GM18502 (cell line): ENCODE results near the gene GSTM1.
A peak's percentile ranks its signal among the peaks of the same experiment; 100 is the strongest.

ENCODE experiments used
- ATAC-seq: cut with Tn5 transposase; IDR thresholded peaks from one replicate; pipeline ENCODE4 v1.9.1; 2021; ENCODE audit warnings: mild to moderate bottlenecking; ENCODE audit not compliant: unreplicated experiment, poor library complexity

Gene GSTM1

DNA sequence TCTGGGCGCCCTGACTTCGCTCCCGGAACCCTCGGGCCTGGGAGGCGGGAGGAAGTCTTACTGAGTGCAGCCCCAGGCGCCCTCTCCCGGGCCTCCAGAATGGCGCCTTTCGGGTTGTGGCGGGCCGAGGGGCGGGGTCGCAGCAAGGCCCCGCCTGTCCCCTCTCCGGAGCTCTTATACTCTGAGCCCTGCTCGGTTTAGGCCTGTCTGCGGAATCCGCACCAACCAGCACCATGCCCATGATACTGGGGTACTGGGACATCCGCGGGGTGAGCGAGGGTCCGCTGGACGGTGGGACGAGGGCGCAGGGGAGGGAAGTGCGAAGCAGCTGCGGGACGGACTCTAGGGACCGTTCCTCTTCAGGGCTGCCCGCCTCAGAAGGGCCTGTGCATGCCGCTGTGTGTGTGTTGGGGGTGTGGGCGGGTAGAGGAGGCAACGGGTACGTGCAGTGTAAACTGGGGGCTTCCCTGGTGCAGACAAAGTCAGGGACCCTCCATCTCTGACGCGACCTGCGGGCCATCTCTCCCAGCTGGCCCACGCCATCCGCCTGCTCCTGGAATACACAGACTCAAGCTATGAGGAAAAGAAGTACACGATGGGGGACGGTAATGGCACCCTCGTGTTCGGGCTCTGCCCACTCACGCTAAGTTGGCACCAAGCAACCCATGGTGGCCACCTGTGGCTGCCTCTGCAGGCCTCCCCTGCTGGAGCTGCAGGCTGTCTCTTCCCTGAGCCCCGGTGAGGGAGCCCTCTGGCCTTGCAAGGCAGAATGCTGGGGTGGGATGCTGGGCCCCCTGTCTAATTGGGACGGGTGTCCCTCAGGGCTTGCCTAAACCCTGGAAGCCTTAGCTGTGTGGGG lies at the start of gene GSTM1:
GSTM1 (plus strand) TSS at position 177 of the 859 bp plus-strand sequence; CDS start at position 234, 57 bp downstream.
- peak; percentile 96 for ATAC-seq

DNA sequence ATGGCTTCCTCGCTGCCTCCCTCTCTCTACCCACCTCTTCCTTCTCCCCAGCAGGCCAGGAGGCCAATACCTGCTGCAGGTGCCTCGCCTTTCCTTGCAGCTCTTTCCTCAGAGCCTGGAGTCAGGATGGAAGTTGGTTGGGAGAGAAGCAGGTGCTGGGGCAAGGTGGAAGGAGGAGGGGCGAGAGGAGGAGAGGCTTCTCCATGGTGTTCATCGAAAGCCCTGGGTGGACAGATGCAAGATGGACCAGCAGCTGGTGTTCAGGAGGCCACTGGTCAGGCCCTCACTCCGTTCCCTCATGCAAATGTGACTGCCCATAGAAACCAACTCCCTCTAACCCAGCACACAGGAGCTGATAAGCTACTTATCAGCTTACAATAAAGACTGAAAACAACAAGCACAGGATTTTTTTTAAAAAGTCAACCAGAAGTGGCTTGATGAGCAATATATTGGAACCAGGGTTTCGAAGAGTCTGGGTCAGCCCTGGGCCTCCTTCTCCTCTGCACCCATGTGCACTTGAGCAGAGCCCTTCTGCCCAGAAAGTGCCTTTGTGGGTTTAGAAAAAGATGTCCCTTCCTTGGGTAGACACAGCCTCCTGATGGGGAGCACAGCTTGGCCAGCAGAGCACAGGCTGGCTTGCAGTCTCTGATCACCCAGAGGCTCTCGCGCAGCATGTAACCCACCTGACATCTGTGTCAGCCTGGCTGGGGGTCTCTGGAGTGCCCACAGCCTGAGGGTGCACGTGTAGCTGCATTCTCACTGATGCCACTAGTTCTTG lies 48.4 kb upstream of the GSTM1 start:
- no peak for ATAC-seq

DNA sequence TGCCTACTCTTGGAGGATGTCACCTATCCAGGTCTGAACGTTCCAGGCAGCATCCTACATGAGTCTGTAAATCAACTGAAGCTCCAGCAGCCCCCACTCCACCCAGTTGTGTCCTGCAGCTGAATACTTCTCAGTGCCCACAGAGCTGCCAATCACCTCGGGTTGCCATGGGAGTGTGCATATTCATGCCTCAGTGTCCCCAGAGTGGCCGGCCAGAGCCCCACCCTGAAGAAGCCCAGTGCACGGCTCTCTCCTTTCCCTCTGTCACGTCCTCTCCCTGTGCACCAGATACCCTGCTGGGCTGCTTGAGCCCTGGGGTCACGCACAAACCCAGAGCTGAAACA lies 47.8 kb upstream of the GSTM1 start:
- ATAC-seq = no peak

DNA sequence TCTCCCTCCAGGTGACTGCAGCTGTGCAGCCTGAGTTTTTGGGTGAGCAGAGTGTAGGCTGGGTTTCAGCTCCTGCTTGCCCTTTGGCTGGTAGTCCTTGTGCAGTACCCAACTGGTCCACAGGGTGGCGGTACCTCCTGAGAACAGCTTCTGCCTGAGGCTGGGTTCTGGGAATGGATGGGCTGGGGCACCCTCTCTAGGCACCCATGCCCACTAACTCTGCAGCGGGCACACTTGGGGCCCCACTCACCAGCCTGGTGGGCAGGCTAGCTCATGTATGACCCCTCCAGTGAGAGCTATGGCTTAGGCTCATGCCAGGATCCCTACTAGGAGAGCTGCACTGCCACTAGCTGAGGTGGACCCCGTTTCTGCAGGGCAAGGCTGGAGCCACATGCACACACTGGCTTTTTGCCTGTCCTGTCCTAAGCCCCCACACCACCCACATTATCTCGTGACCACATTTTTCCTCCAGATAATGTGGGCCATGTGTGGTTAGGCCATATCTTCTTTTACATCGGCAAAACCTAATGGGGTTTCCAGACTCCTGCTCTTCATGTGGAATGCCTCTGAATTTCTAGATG lies 47.2 kb upstream of the GSTM1 start:
- ATAC-seq = peak; percentile 52

DNA sequence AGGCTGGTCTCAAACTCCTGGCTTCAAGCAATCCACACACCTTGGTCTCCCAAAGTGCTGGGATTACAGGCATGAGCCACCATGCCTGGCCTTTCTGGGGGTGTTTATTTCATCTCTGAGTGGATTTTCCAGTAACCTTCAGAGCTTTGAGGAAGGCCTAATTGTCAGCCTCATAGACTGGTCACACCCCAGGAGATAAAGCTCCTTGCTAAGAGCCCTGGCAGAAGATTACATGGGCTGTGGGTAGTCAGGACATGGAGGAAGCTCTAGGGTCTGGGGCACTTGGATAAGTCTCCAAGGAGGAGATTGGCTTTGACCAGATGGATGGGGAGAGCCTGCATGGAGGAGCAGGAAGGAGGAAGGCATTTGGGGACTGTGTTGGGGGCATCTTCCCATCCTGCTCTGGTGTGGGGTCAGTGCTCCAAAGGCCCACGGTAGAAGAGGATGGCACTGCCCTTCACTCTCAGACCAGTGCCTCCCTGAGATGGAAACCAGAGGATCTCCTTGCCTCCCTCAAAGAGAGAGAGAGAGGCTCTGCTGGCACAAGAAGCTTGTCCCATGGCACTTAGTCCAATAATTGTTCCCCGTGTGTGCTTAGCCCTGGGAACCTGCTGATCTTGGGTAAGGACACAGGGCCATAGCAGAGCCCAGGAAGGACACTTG lies 46.4 kb upstream of the GSTM1 start:
- ATAC-seq = no peak

DNA sequence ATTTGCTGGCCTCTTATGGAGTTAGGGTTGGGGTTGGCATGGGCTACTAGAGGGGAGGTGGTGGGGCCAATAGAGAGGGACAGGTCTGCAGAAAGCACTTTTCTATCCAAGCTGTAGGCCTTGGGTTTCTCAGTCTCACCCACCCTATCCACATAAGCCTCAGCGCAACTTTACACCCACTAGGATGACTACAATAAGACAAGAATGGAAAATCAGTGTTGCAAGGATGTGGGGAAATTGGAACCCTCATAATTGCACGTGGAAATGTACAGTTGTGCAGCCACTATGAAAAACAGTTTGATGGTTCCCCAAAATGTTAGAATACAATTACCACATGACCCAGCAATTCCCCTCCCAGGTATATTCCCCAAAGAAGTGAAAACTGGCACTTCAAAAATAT lies 45.8 kb upstream of the GSTM1 start:
- no peak for ATAC-seq

DNA sequence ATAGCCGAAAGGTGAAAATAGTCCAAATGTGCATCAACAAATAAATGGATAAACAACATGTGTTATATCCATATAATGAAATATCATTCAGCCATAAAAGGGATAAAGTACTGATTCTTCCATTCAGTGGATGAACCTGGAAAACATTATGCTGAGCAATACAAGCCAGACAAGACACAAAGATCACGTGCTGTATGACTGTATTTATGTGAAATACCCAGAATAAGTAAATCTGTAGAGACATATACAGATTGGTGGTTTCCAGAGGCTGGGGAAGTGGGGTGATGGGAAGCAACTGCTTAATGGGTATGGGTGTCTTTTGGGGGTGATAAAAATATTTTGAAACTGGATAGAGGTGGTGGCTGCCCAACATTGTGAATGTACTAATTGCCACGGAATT lies 45.0 kb upstream of the GSTM1 start:
- ATAC-seq = no peak

DNA sequence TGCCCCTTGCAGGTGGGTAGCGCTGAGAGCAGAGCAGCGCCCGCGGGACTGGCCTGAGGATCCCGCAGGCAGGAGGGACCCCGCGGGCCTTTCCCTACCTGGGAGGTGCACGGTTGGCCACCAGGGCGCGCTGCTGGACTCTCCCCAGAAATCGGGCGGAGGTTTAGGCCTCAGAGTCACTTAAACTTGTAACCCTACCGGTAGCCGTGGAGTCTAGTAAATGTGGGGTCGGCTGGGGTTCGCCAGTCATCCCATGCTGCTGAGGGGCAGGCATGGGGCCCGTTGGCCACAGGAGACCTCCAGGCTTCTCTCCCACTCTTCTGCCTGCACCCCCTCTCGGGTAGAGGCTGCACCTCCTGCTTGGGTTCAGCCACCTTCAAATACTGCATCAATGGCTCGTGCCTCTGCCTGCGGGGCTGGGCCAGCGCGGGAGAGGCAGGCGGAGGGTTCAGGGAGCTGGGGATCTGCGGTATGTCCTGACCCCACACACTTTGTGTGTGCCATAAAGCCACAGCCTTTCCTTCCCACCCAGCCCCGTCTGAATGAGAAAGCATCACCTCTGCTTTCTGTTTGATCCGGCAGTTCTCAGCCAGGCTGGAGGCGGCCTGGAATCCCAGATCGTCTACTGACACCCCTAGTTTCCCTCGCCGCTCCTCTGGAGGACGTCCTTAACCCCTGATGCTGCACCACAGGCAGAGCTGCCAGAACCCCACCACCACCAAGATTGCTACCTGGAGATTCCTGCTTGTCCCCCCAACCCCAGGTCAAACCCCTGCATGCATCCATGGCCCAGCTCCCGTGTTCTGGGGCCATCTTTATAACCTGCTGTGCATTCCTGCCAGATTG lies 44.0 kb upstream of the GSTM1 start:
- peak; percentile 92 for ATAC-seq

DNA sequence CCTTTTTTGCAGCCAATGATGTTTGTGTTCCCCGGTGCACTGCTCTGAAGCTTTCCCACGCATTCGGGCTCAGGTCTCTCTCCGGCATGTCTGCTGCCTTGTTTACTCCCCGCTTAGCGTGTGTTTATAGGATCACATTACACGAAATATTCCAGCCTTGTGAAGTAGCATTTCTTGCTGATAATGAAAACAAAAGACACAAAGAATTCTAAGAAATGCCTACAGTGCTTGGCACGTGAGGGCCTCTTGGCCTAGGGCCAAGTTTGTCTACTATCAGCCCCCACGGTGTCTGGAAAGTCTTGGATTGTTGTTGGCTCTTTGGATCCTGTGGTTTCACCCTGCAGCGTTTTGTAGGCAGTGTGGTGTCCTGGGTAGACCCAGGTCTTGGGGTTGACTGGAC lies 42.9 kb upstream of the GSTM1 start:
- ATAC-seq = no peak

DNA sequence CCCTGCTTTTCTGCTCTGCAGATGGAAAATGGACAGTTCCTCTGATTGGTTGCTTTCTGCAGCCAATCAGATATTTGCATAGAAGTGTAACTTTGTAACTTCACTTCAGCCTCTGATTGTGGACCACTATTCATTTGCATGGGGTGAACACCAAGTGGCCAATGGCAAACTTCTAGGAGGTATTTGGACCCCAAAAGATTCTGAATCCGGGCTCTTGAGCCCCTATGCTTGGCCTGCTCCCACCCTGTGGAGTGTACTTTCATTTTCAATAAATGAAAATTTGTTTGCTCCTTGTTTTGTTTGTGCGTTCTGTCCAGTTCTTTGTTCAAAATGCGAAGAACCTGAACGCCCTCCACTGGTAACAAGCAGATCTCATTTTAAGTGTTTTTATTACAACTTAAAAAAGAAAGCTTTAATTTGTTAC lies 38.1 kb upstream of the GSTM1 start:
- no peak for ATAC-seq

DNA sequence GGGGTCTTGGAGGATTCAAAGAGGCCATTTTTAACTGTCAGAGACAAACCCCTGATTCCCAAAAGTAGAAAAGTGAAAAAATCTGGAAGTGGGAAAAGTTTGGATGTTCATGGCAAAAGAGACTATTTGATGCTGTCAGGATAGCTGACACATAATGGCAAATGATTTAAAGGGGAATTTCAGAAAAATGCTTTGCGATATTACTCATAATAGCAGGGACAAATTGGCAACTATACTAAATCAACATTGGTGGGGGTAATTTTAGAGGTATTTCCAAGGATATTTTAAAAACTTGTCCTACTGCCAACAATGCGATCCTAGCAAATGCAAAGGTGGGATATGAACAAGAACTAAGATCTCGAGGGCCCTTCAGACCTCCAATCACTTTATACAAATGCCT lies 37.0 kb upstream of the GSTM1 start:
- no peak for ATAC-seq

DNA sequence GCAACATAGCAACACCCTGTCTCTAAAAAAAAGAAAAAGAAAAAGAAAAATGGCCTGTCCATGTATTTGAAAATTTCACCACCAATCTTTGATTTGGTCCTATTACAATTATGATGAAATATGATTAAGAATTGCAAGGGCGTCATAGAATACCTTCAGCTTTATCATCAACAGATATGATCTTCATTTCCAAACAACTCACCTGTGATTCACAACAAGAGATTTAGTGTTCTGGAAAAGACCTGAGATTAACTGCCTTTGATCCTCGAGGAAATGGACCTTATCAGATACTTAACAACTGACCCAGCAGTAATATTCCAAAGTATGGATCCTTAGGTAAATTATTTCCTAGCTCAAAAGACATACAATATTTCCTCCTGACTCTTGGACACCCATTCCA lies 35.2 kb upstream of the GSTM1 start:
- no peak for ATAC-seq

DNA sequence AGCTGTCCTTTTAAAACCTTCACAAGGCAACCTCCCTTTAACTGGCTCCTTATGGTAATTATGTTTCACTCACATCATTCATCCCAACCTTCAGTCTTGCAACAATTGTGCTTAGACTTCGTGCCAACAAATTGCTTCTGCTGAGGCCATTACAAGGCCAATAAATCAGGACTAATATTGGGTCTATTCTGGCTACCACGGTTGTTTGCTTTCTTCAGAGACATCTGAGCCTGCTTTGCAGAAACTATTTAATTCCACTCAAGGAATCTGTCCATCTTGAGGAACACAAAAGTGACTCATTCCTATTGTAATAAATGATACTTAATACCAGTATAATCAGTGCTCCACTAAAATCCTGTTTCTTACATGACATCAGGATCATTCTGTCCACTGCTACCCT lies 34.3 kb upstream of the GSTM1 start:
- ATAC-seq = no peak

DNA sequence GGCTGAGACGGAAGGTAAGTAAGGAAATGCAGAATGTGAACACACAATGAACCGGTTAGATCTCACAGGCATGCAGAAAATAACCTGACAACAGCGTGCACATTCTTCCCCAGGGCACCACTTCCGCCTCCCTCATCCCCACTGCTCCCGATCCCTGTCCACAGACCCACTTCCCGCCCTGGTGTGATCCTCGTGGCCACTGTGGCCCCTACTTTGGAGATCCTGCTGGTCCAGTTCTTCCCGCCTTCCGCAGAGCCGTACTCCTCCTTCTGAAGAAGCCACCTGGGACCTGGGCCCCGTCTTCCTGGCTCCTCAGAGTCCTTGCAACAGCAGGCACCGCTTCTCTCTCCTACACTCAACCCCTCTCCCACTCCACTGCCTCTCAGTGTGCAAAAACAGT lies 33.1 kb upstream of the GSTM1 start:
- ATAC-seq = no peak

DNA sequence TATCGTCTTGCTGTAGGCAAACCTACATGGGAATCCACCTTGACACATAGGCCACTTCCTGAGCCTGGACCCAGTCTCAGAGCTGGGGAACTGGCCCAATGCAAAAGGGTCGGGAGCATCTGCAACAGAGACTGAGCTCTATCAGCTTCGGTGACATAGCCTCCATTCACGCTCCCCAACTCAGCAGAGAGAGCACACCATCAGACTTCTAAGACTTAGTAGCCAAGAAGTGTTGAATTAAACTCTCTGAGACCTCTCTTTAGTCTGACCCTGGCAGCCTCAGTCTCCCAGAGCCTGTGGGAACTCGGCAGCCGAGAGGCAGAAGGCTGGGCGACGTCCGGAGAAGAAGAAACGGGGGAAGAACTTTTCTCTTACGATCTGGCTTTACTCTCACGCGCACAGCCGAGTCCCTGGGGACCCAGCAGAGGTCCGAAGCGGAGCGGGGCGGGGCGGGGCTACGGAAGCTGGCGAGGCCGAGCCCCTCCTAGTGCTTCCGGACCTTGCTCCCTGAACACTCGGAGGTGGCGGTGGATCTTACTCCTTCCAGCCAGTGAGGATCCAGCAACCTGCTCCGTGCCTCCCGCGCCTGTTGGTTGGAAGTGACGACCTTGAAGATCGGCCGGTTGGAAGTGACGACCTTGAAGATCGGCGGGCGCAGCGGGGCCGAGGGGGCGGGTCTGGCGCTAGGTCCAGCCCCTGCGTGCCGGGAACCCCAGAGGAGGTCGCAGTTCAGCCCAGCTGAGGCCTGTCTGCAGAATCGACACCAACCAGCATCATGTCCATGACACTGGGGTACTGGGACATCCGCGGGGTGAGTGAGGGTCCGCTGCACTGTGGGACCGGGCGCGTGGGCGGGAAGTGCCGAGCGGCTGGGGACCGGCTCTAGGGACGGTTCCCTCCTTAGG lies 31.8 kb upstream of the GSTM1 start, which contains the start of gene GSTM4:
GSTM4 (plus strand) TSS at position 485 of the 905 bp plus-strand sequence; CDS start at position 776, 291 bp downstream.
- peak; percentile 95 for ATAC-seq

DNA sequence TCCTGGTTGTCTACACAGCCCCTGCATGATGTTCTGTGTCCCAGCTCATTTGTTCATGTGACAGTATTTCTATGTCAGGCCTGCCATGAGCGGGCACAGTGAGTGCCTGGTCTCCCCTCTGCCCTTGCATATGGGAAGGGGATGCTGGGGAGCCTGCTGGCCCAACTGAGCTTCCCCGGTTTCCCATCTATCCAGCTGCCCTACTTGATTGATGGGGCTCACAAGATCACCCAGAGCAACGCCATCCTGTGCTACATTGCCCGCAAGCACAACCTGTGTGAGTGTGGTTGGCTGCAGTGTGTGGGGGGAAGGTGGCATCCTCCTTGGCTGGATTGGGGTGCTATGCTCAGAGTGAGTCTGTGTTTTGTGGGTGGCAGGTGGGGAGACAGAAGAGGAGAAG lies 30.2 kb upstream of the GSTM1 start:
- no peak for ATAC-seq

DNA sequence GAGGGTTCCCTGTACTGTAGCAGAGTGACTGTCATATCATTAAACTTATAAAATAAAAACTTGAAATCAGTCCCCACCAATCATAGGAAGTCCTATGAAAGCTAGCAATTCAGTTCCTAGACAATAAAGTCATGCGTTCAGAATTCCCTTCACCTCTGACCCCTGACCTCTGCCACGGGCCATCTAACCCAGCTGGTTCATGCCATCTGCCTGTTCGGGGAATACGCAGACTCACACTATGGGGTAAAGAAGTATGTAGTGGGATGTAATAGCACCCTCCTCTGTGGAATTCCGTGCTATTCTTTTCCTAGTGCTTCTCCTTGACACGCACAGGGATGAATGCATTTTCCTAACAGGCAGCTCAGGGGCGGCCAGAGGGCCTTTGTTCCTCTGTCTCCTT lies 29.6 kb upstream of the GSTM1 start:
- ATAC-seq = no peak

DNA sequence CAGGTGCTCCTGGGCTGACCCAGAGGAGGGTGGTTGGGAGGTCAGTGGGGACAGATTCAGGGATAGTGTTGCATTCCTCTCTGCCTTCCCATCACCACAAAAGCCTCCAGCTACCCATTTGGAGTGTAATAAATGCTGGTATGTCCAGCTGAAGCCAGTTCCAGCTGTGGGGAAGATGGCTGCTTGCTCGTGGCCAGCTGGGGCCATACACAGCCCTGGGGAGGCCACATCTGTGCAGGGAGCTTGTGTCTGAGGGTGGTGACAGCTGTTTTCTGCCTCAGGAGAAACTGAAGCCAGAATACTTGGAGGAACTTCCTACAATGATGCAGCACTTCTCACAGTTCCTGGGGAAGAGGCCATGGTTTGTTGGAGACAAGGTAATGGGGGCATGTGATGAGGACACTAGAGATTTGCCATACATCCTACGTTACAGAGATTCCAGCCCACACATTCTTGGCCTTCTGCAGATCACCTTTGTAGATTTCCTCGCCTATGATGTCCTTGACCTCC lies 29.0 kb upstream of the GSTM1 start:
- ATAC-seq = no peak

DNA sequence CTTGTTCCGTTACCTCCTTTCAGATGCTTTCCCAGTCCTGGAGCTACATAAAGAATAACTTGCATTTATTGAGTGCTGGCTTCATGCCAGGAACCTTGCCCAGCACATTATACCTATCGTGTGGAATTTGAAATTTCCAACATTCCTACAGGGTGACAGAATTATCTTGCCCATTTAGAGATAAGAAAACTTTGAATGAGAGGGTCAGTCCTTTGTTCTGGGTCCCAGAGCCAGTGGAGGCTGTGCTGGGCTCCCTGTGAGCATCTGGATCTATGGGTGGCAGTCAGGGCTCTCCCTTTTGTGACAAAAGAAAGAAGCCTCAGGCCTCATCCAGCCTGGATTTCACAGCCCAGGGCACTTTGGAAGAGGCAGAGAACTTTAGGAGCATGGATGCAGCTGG lies 28.5 kb upstream of the GSTM1 start:
- ATAC-seq = no peak
